ENCODE measurements around the gene ILDR1. TPM values are rescaled to one million over a fixed set of nuclear protein-coding genes. Genes with fewer than 3 reads are reported as not detected.

The ILDR1 gene
- total and polyA plus RNA-seq, 10 of the 15 experiments (the other 5 are each of a cell fraction or from before 2014, with no cell fraction given): 1.3 to 12.0 (median 7.0) TPM

DNA sequence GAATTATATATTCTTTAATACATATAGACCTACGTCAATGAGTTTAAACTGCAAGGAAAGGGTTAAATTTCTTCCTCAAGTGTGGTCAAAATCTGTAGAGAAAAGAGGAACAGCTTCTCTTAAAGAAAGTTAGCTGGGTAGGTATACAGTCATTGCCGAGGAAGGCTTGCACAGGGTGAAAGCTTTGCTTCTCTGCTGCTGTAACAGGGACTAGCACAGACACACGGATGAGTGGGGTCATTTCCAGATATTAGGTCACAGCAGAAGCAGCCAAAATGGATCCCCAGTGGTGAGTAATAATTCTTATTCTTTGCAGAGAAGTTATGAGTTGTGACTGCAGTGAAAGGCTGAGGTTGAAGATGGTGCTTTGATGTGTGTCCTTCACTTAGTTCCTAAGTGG, 33.2 kb upstream of the ILDR1 start, which contains the start of gene CD86 (continued):
- TF ChIP-seq IKZF1 (conservative IDR thresholded peaks at IDR 0.05) (peak; percentile 60; the same call in 1 of the 2 replicates), IKZF2 (IDR thresholded peaks at IDR 0.05) (peak; percentile 61 to 67; a peak in 3 of 4 replicates), NFIC (IDR thresholded peaks at IDR 0.05; ENCODE audit: low read depth, low read length) (peak; percentile 60; the same call in 1 of the 2 replicates), CBX5 (IDR thresholded peaks at IDR 0.05; ENCODE audit: low read depth) (peak; percentile 75; the same call in 1 of the 2 replicates), PAX5 (IDR thresholded peaks at IDR 0.05; ENCODE audit: borderline replicate concordance, low read depth, low read length) (peak; percentile 62; the same call in 1 of the 2 replicates), FOS (IDR thresholded peaks at IDR 0.05; ENCODE audit: borderline replicate concordance, extremely low read depth, insufficient read length) (no peak), RAD21 (IDR thresholded peaks at IDR 0.05; ENCODE audit: insufficient read depth, low read depth, low read length) (peak; percentile 14; the same call in 1 of the 2 replicates), NR2C2 (IDR thresholded peaks at IDR 0.05; ENCODE audit: borderline replicate concordance, control insufficient read depth, insufficient read length, low read depth) (no peak), RELB (IDR thresholded peaks at IDR 0.05; ENCODE audit: low read depth) (0 out of 2 replicates have a peak, but pooled peaks have one; percentile 17), MEF2B (IDR thresholded peaks at IDR 0.05; ENCODE audit: partially characterized antibody, poor library complexity, severe bottlenecking) (no peak), CEBPZ (IDR thresholded peaks at IDR 0.05; ENCODE audit: low read depth, low read length) (no peak), EGR1 (IDR thresholded peaks at IDR 0.05; ENCODE audit: borderline replicate concordance in 1 of 2, low read depth in 2 of 2, low read length in 2 of 2) (no peak), POLR2A (IDR thresholded peaks at IDR 0.05; ENCODE audit: low read depth, low read length) (peak; percentile 79), BCL11A (IDR thresholded peaks at IDR 0.05; ENCODE audit: low read depth, low read length) (peak; percentile 54; the same call in 1 of the 2 replicates), TAF1 (IDR thresholded peaks at IDR 0.05; ENCODE audit: borderline replicate concordance, low read depth, low read length) (0 out of 2 replicates have a peak, but pooled peaks have one; percentile 46), ESRRA (IDR thresholded peaks at IDR 0.05; ENCODE audit: low read length) (0 out of 2 replicates have a peak, but pooled peaks have one; percentile 23), JUNB (IDR thresholded peaks at IDR 0.05) (peak; percentile 76), CBFB (IDR thresholded peaks at IDR 0.05; ENCODE audit: low read depth) (peak; percentile 66; the same call in 1 of the 2 replicates), RB1 (IDR thresholded peaks at IDR 0.05; ENCODE audit: borderline replicate concordance) (no peak), BACH1 (IDR thresholded peaks at IDR 0.05; ENCODE audit: borderline replicate concordance) (no peak), ATF7 (IDR thresholded peaks at IDR 0.05; ENCODE audit: low read depth) (peak; percentile 51; the same call in 1 of the 2 replicates), YBX1 (IDR thresholded peaks at IDR 0.05) (no peak)
- TF ChIP-seq, protein P1, sequence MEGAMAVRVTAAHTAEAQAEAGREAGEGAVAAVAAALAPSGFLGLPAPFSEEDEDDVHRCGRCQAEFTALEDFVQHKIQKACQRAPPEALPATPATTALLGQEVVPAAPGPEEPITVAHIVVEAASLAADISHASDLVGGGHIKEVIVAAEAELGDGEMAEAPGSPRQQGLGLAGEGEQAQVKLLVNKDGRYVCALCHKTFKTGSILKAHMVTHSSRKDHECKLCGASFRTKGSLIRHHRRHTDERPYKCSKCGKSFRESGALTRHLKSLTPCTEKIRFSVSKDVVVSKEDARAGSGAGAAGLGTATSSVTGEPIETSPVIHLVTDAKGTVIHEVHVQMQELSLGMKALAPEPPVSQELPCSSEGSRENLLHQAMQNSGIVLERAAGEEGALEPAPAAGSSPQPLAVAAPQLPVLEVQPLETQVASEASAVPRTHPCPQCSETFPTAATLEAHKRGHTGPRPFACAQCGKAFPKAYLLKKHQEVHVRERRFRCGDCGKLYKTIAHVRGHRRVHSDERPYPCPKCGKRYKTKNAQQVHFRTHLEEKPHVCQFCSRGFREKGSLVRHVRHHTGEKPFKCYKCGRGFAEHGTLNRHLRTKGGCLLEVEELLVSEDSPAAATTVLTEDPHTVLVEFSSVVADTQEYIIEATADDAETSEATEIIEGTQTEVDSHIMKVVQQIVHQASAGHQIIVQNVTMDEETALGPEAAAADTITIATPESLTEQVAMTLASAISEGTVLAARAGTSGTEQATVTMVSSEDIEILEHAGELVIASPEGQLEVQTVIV (IDR thresholded peaks at IDR 0.05; ENCODE audit: borderline replicate concordance, partially characterized antibody): no peak
